Sigmoid colon (tissue), 4 donors: ENCODE results near the gene TMEM108.

ENCODE experiments used
- CTCF ChIP-seq, 4 experiments: fragments of 450-650 bp in 3 of 4; fragments of 200-600 bp in 1 of 4; IDR thresholded peaks; one replicate each; pipeline ENCODE4 v1.5.1; 2016 to 2019; ENCODE audit warnings: antibody characterized with exemption in 4 of 4, mild to moderate bottlenecking in 3 of 4, moderate library complexity in 2 of 4
- EP300 ChIP-seq, 4 donors: sonication (generic); formaldehyde crosslinking; IDR thresholded peaks; one replicate each; pipeline ENCODE4 v1.6.1; 2017; ENCODE audit warnings: antibody characterized with exemption in 4 of 4

DNA sequence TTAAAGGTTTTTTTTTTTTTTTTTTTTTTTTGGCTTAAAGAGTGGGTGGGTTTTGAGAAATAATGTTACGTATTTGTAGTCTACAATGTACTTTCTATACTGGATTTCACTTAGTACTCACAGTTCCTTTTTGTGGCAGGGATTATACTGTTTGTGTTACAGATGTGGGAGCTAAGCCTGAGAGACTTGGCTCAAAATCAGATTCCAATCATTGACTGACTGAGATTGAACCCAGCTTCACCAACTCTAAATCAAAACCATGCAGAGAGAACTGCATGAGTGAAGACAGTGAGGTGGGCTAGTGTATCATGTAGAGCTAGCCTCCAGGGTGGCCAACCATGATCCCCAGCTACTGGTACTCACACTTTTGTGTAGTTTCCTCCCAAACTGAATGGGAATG, 68.0 kb downstream of the TMEM108 start:
- TF ChIP-seq CTCF (IDR thresholded peaks at IDR 0.05) (no peak), EP300 (IDR thresholded peaks at IDR 0.05) (no peak)
